ENCODE results near the gene PRH1.

DNA sequence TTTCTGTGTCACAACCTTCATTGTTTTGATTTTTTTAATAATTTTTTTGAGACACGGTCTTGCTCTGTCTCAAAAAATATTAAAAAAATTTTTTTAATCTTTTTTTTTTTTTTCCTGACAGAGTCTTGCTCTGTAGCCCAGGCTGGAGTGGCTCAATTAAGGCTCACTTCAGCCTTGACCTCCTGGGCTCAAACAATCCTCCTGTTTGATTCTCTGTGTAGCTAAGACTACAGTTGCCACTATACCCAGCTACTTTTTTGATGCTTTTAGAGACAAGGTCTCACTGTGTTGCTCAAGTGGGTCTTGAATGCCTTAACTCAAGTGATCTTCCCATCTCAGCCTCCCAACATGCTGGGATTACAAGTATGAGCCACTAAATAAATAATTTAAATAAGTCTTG lies 35.8 kb upstream of the PRH1 start:
- TF ChIP-seq, protein P1, sequence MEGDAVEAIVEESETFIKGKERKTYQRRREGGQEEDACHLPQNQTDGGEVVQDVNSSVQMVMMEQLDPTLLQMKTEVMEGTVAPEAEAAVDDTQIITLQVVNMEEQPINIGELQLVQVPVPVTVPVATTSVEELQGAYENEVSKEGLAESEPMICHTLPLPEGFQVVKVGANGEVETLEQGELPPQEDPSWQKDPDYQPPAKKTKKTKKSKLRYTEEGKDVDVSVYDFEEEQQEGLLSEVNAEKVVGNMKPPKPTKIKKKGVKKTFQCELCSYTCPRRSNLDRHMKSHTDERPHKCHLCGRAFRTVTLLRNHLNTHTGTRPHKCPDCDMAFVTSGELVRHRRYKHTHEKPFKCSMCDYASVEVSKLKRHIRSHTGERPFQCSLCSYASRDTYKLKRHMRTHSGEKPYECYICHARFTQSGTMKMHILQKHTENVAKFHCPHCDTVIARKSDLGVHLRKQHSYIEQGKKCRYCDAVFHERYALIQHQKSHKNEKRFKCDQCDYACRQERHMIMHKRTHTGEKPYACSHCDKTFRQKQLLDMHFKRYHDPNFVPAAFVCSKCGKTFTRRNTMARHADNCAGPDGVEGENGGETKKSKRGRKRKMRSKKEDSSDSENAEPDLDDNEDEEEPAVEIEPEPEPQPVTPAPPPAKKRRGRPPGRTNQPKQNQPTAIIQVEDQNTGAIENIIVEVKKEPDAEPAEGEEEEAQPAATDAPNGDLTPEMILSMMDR (IDR thresholded peaks at IDR 0.05) = no peak
- TF ChIP-seq POLR2A (IDR thresholded peaks at IDR 0.05) = no peak
